NCI-H82 (cell line): ENCODE measurements around the gene CALHM1.
"Not testable (repeated sequence)": the region's sequence is repeated elsewhere in the genome, so short reads cannot be mapped to it uniquely, and the experiment has no call there.

Experiments used
- DNase-seq: peaks from one replicate; lab custom pipeline; 2025; lab: John Stamatoyannopoulos, UW

Gene CALHM1

GRCh38 chr10:103458720-103459119 is at the start of gene CALHM1:
Gene CALHM1 (minus strand): TSS chr10:103458900. CDS start chr10:103458751, 149 bp downstream.
- DNase-seq, result peak; percentile 46

- no peak for DNase-seq
Observed at GRCh38 chr10:103507235-103508191, 48.8 kb upstream of the CALHM1 start.

- DNase-seq, result no peak
Observed at GRCh38 chr10:103506061-103506460, 47.4 kb upstream of the CALHM1 start.

GRCh38 chr10:103504181-103504783 is 45.6 kb upstream of the CALHM1 start:
- DNase-seq, result no peak

GRCh38 chr10:103503777-103504176 is 45.1 kb upstream of the CALHM1 start:
- not testable (repeated sequence) for DNase-seq

- peak; percentile 46 for DNase-seq
Observed at GRCh38 chr10:103502849-103503660, 44.4 kb upstream of the CALHM1 start.

- DNase-seq, result no peak
Observed at GRCh38 chr10:103501186-103501585, 42.5 kb upstream of the CALHM1 start.

- DNase-seq, result no peak
Observed at GRCh38 chr10:103500481-103500880, 41.8 kb upstream of the CALHM1 start.

- peak; percentile 40 for DNase-seq
Observed at GRCh38 chr10:103499881-103500280, 41.2 kb upstream of the CALHM1 start.

GRCh38 chr10:103498936-103499638 is 40.4 kb upstream of the CALHM1 start:
- no peak for DNase-seq

- DNase-seq, result no peak
Observed at GRCh38 chr10:103497161-103497915, 38.6 kb upstream of the CALHM1 start.

GRCh38 chr10:103495321-103495720 is 36.6 kb upstream of the CALHM1 start:
- DNase-seq, result no peak

GRCh38 chr10:103493916-103494877 is 35.5 kb upstream of the CALHM1 start:
- DNase-seq, result no peak

GRCh38 chr10:103493362-103493915 is 34.7 kb upstream of the CALHM1 start, which contains the start of gene NEURL1:
Gene NEURL1 (plus strand): TSS chr10:103493705. CDS start chr10:103494388, 683 bp downstream.
- DNase-seq, result peak; percentile 56

GRCh38 chr10:103492655-103493261 is 34.1 kb upstream of the CALHM1 start:
- no peak for DNase-seq

- DNase-seq, result peak; percentile 30
Observed at GRCh38 chr10:103491729-103492364, 33.1 kb upstream of the CALHM1 start.

- DNase-seq, result no peak
Observed at GRCh38 chr10:103490986-103491314, 32.2 kb upstream of the CALHM1 start.

- no peak for DNase-seq
Observed at GRCh38 chr10:103487410-103487708, 28.7 kb upstream of the CALHM1 start.
